NCI-H1048 (cell line): Measurements from ENCODE around the gene SAT1.
"Not testable (repeated sequence)": the region's sequence is repeated elsewhere in the genome, so short reads cannot be mapped to it uniquely, and the experiment has no call there.

Experiments
- DNase-seq: peaks from one replicate; lab custom pipeline; 2025; lab: John Stamatoyannopoulos, UW

SAT1 gene

DNA sequence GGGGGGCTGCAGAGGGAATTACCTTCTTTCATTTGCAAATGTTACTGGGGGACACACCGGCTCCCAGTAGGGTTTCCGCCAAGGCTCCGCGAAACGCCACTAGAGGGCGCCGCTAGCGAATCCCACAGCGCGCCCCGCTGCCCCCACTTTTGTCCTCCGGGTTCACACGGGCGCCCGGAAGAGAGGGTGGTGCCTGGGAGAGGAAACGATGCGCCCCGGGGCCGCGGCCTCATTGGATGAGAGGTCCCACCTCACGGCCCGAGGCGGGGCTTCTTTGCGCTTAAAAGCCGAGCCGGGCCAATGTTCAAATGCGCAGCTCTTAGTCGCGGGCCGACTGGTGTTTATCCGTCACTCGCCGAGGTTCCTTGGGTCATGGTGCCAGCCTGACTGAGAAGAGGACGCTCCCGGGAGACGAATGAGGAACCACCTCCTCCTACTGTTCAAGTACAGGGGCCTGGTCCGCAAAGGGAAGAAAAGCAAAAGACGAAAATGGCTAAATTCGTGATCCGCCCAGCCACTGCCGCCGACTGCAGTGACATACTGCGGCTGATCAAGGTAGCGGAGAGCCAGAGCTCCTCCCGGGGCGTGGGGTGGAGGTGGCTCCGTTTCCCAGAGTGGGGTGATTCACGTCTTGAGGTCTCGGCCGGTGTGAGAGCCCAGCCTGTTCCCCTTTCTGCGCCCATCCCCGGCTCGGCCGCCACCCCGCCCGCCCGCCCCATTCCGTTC is at the start of gene SAT1:
Gene SAT1 (plus strand): TSS at position 311 of the 726 bp plus-strand sequence. CDS start 179 bp downstream, at position 490.
- DNase-seq = peak; percentile 78

DNA sequence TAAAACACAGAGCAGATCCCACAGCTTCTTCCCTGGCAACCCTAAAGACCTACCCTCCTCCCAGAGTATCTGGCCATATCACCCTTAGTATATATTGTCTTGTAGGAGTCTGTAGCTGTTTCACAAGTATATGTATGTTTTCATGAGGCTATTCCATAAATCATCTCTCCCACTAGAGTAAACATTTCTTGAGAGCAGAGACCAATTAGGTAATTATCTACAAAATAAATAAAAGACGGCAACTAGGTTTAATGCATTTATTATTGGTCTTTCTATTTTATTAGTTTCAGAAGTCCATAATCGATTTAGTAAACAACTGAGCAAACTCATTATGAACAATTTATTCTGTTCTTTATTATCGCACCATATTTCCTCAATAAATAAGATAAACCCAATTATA is 46.9 kb upstream of the SAT1 start:
- no peak for DNase-seq

DNA sequence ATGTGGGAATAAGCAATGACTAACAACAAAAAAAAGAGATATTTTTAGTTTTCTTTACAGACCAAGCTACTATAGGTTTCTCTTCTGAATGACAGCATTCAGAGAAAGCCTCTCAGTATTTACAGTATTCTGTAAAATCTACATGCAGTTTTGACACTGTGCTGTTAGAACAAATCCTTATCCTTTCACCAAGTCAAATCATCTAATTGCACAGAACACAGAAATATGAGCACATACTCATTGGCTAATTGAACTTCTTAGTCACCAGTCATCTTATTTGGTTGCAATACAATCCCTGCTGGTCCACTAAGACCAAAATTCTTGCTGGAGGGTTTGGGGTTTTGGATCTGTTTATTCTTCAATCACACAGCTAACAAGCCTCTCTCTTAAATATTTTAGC is 45.6 kb upstream of the SAT1 start:
- no peak for DNase-seq

DNA sequence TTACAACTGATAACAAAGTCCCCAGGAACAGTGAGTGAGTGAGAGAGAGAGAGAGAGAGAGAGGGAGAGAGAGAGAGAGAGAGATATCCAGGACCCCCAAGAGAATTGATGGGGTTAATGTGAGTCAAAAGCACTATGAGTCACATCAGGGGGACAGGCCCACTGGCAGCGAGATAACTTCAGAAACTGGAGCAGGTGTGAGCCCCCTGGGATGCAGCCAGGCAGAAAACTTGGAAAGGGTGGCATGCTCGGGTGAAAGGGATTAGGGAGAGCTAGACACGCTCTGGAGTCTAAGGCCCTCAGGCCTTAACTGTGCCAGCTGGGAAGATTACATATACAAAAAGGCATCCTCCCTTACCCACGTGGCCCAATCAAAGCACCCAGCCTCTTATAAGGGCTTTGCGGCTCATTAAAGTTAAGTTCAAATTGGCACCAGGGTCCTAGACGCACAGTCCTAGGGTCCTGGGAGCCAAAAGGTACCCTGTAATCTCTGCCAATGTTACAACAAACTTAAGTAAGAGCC is 40.7 kb upstream of the SAT1 start:
- peak; percentile 28 for DNase-seq

DNA sequence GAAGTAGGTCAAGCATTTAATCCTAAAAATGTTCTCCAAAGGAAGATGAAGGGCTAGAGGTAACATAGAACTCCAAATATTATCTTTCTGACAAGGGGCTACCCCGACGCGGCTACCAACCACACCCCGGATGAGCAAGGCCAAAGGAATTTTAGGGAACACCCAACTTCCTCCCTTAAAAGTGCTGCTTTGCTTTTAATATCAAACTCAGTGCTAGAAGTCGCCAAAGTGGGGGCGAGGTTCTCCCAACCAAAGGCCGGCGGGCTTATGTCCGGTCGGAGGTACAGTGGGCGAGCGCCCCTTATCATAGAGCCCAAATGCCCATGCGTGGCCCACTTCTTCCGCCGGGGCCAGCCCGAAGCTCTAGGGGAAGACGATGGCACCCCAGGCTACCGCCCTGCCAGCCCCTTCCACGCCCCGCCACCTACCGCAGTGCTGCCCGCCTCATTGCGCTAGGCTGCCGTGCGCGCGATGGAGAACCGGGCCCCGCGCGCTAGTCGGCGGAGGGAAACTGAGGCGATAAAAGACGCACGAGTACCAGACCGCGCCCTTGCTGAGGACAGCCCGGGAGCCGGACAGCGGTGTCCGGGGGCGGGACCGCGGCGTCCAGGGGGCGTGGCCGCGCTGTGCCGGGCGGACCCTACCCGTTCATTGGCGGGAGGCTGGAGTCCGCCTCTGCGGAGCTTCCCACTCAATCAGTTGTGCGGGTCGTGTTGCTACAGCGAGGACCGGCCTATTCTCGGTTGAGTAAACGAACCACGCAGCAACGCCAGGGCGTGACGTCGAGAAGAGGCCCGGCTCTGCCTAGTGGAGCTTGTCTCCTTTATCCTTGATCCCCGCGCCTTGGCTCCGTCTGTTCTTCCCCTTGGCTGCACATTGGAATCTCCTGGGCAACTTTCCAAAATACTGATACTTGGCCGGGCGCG is 40.0 kb upstream of the SAT1 start, which contains the start of gene ACOT9:
Gene ACOT9 (minus strand): TSS at position 580 of the 926 bp plus-strand sequence. CDS start 132 bp downstream, at position 448.
- peak; percentile 49 for DNase-seq

DNA sequence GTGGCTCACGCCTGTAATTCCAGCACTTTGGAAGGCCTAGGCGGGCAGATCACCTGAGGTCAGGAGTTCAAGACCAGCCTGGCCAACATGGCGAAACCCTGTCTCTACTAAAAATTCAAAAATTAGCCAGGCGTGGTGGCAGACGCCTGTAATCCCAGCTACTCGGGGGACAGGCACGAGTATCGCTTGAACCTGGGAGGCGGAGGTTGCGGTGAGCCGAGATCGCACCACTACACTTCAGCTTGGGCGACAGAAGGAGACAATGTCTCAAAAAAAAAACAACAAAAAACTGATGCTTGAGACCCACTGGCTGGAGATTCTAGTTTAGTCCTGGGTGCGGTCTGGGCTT is 39.4 kb upstream of the SAT1 start:
- DNase-seq = not testable (repeated sequence)

DNA sequence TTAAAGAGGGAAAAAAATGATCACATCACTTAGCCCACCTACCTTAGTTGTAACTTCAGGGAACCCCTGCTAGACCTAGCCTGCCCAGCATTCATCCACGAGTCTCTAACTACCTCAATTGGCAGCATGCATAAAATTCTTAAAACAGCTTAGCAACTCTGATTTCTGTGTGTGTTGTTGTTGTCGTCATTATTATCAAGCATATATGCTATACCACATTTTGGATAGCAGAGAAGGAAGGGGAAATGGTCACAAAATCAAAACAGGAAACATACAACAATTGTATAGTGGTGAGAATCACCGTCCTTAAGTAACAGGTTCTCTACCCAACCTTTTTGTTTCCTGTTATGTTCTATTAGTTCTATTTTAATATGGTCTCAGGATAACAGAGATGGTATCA is 37.2 kb upstream of the SAT1 start:
- DNase-seq = no peak

DNA sequence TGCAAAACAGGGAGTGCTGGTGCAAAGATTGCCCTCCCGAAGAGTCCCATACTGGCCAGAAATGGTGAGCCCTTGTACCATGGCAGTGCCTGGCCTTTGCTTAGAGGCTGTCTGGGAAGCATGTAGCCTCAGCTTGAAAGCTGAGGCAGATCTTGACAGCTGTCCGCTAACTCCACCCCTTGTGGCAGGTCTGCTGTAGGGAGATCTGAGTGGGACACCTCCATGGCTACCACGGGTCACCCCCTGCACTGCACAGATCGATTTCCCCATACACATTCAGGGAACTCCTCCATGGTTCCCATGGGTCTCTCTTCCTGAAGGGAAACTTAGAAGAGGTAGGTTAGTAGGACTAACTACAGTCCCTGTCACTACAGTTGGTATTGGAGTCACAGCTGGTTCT is 33.8 kb upstream of the SAT1 start:
- no peak for DNase-seq

DNA sequence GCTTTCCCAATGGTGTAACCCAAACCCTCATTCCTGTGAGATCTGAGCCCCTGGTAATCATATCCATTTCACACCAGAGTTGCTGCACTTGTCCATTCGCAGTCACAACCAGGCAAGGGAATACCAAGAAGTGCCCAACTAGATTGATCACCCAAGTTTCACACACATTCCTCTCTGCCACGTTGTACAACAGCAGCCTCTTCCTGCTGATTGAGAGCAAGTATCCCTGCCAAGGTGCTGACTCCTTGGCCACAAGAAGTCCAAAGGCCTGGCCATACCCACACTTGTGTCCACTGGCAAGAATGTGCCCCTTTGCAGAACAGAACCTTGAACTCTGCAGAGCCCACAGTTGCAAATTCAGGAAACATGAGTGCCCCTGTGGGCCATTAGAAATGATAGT is 33.4 kb upstream of the SAT1 start:
- no peak for DNase-seq

DNA sequence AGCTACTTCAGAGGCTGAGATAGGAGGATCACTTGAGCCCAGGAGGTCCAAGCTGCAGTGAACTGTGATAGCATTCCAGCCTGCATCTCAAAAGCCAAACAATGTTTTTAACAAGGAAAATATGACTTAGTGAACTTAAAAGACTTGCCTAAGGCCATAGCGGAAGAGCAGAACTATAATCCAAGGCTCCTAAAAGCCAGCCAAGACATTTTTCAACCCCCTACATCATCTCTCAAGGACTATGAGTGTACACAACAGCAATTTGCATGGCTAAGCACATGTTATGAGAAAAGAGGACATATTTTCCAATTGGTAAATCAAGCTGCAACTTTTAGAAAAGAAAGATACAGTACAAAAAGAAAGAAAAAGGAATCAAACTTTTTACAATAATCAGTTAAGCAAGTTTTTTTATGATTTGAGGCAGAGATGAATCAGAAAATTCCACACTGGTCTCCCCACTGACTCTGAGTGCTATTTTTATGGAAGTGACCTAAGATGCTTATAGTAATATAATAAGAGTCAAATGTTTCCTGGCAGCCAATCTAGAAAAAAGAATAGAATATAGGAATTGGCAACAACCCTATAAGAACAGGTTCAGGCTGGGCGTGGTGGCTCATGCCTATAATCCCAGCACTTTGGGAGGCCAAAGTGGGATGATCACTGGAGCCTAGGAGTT is 30.1 kb upstream of the SAT1 start:
- DNase-seq = no peak

DNA sequence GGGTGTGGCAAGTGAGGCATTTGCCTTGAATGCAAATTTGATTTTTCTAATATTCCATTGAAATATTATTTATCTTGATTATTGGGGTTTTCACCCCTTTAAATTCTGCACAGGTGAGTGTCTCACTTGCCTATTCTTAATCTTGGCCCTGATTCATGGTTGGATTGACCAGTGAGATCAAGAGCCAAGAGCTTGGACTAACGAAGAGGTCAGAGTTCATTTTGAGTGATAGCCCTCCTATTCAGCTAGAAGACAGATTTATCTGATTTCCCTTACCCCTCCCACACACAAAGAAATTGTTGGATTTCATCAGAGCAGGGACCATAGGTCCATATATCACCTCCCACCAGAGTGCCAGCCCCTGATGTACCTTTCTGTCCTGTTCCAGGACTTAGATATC is 28.3 kb upstream of the SAT1 start:
- DNase-seq = no peak

DNA sequence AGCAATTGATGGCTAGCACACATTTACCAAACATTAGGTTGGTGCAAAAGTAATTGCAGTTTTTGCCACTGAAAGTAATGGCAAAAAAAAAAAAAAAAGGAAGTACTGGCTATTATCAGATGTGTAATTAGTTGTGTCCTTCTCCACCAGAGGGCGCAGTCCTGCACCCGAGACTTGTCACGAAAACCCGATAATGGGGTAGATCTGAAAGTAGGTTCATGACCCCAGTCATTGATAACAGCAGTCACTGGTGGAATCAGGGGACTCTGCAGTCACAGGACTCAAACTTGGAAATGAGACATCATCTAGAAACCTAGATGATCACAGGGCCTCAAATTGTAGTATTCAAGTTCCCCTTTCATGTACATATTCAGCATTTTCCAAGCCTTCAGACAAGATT is 26.8 kb upstream of the SAT1 start:
- no peak for DNase-seq

DNA sequence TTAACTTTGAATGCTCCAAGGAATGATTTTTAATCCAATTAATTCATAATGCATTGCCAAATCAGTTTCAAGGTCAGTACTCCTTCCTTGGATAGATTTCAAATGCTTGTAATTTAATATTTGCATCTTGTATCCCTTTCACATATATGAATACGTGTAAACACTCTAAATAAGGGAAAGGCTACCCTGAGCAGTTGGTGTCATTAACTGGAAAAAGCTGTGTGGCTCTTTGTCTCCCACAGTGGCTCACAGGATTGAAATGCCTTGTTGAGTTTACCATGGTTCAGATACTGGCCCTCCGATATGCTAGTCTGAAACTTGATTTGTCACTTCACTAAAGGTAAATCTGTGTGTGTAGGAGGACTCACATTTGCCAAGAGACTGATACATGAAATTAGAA is 23.2 kb upstream of the SAT1 start:
- no peak for DNase-seq

DNA sequence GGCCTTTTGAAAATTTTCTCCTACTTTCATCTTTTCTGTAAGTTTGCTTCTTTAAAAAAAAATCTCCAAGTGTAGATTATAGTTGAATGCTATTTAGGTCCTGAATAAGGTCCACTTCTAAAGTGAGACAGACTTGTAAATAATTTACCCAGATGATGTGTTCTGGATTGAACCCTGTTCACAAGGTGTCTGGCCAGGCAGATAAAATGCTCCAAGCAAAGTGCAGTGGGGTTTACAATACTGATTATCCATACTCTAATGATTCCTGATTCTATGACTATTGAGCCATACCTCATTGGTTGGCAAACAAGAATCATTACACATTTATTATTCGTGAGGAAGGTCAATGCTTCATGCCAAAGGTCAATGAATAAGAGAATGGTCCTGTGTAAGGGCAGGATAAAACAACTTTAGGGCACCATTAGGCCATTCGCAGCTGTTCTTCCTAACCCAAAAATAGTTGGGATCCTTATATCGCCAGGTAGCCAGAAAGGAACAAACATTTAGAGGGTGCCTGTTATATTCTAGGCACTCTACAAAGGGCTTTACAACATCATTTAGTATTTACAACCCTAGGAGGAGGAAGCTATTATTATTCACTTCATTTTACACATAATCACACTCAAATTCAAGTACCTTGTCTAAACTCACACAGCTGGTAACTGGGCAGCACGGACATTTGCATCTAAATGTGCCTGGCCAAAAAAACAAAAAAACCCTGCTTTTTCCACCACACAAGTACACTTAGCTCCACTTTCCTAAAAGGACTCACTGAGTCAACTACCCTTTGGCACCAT is 18.6 kb upstream of the SAT1 start:
- DNase-seq = no peak

DNA sequence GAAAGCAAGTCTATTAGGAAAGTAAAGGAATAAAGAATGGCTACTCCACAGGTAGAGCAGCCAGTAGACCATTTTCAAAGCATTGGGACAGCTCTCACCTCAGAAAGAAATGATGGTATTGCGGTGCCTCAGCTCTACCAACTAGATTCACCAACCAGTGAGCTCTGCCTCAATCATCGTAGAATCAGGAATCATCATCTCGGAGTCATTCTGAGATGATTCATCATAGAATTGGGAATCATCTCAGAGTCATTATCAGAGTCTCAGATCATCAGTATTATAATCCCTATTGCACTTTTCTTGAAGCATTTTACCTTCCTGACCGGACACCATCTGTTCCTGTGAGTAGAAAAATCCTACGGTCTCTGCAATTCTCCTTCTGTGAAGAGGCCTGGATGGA is 17.5 kb upstream of the SAT1 start:
- DNase-seq = no peak

DNA sequence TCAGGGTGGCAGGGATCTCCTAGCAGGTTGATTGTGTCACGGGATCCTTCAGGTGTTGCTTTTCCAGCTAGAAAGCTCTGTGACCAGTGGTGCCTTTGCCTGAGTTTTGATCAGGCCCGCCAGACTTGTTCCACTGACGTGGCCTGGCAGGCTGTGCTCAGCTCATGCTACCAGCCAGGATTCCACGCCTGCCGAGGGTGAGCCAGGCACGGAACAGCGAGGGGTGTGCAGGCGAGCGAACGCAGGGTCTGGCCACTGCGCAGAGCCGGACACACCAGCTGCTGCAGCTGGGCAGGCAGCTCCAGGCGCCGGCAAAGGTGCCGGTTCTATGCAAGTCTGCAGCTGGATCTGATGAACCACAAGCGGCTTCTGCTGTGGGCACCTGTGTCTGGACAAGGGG is 17.1 kb upstream of the SAT1 start:
- no peak for DNase-seq

DNA sequence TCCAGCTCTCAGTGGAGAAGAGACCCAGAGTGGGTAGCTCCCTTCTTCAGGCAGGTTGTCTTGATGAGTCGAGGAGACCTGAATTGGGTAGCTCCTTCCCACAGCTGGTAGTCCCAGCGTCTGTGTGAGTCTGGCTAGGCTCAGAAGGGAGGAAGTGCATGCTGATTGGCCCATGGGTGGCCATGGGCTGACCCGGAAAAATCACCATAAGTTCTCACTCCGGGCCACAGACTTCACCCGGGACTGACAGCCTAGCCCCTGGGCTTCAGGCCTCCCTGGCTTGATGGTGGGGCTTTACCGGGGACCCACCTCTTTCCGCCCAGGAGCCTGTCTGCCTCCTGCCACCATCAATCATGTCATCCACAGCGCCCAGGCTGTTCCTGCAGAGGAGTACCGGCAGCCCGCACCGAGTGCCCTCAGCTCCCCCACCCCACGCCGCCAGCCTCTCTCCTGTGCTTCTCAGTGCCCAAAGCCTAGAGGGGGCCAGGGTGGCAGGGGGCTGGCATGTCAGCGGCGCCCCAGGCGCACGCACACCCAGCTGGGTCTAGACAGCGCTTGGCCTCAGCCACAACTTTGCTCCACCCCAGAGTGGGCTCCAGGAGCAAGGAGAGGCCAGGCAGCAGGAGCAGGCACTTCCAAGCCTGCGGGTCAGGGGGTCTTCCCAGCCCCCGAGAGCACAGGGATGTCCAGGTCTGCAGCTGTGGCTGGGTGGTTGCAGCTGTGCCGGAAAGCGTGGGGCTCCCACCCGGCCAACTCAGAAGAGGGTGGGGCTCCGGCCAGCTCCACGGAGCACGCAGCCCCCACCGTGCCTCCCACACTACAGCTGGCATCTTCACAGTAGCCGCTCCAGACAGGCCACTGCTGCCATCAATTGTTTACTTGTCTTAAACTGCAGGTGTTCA is 16.1 kb upstream of the SAT1 start:
- no peak for DNase-seq

DNA sequence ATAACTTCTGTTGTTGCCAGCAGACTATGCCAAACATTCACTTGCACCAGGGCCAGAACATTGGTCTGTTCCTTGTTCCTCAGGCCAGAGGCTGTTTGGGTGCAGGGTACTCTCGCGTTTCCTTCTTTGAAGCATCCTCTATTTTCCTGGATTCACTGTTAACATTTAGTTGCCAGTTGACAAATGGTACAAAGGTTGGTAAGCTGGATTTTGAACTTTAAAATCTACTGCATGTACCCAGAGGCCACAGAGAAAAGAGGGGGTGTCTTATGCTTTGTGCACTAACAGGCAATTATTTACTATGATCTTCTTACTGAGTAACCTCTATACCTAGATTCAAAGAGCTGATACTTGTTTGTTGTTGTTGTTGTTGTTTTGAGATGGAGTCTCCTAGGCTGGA is 12.8 kb upstream of the SAT1 start:
- DNase-seq = no peak

DNA sequence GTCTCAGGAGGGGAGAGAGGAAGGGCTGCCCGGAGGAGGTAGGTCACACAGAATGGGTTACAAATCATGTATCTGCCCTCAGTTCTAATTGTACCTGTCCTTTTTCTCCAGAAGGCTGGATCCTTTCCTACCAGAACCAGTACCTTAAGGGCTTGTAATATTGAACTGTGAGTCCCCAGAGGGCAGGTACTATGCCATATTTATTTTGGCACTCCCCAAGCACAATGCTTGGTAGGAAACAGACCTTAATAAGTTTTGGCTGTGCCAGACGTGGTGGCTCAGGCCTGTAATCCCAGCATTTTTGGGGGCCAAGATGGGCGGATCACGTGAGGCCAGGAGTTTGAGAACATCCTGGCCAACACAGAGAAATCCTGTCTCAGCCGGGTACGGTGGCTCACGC is 11.9 kb upstream of the SAT1 start:
- not testable (repeated sequence) for DNase-seq

DNA sequence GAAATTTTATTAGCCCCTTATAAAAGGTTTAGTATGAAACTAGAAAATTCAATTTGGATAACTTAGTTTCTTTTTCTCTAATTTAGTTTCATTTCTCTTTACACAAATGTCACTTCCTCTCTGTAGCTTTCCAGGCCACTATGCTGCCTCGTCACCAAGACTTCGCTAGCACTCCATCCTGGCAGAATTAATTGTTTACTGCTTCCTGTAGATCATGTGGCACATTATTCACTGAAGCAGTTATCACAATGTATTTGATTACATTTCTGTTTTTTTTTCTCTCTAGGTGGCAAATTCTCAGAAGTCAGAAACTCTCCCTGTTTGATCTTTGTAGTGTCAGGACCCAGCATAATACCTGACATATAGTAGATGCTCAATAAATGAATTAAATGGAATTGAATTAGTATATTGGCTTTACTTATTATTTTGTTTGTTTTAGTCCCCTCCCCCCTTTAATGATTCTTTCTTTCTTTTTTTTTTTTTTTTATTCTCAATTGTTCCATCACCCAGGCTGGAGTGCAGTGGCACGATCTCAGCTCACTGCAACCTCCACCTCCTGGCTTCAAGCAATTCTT is 9.3 kb upstream of the SAT1 start:
- no peak for DNase-seq
